Prostate gland (tissue), 2 donors: Measurements from ENCODE around the gene PEAR1. TPM values are rescaled to one million over a fixed set of nuclear protein-coding genes. Genes with fewer than 3 reads are reported as not detected.

Experiments
- DNase-seq: peaks from one replicate; pipeline ENCODE4 v3.0.0-alpha.2; 2019; ENCODE audit warnings: low spot score
- H3K27ac ChIP-seq, 2 donors: fragments of 200-600 bp; sonication (generic); 2 replicates each; pipeline ENCODE4 v1.5.1; 2017 to 2019
- H3K27me3 ChIP-seq: fragments of 200-600 bp; sonication (generic); replicated peaks from 2 replicates; pipeline ENCODE4 v1.5.1; 2019; ENCODE audit not compliant: insufficient read depth
- H3K36me3 ChIP-seq, 2 donors: fragments of 200-600 bp; sonication (generic); 1 replicate in 1 of 2; 2 replicates in 1 of 2; pipeline versions ENCODE4 v1.5.1 to v1.8.1; 2017 to 2019
- H3K4me1 ChIP-seq: fragments of 200-600 bp; sonication (generic); replicated peaks from 2 replicates; pipeline ENCODE4 v1.5.1; 2019
- H3K4me3 ChIP-seq, 2 donors: fragments of 200-600 bp; sonication (generic); 2 replicates each; pipeline ENCODE4 v1.5.1; 2017 to 2019
- H3K9me3 ChIP-seq: fragments of 200-600 bp; sonication (generic); 2 replicates; pipeline ENCODE4 v1.5.1; 2017
- CTCF ChIP-seq, 4 experiments: fragments of 200-600 bp in 2 of 4; fragments of 450-650 bp in 2 of 4; sonication (generic) in 2 of 4; IDR thresholded peaks; 1 replicate in 3 of 4; 2 replicates in 1 of 4; pipeline ENCODE4 v1.5.1; 2016 to 2019; ENCODE audit warnings: antibody characterized with exemption in 4 of 4, mild to moderate bottlenecking in 2 of 4, moderate library complexity in 2 of 4
- POLR2A ChIP-seq: fragments of 450-650 bp; IDR thresholded peaks from one replicate; pipeline ENCODE4 v1.6.1; 2016; ENCODE audit warnings: antibody characterized with exemption, mild to moderate bottlenecking
- POLR2AphosphoS5 ChIP-seq: sonication (generic); formaldehyde crosslinking; IDR thresholded peaks from one replicate; pipeline ENCODE4 v1.6.1; 2017; ENCODE audit warnings: antibody characterized with exemption
- WGBS: methylation state at CpG from one replicate; pipeline ENCODE4 v1.1.5; 2018; 5-methylcytosine and 5-hydroxymethylcytosine counted together
- intact Hi-C: fragments of 100-400 bp; cut with DNase I; formaldehyde crosslinking; loops from one replicate; pipeline ENCODE4 v1.14.2; 2022
- total RNA-seq, 2 donors: library from RNA; depleted of rRNA; stranded (reverse); fragments of >200 nt; gene quantifications; one replicate each; pipeline ENCODE4 v1.1.0, GENCODE V29; 2016

The PEAR1 gene
- total RNA-seq, 2 donors from 2014 or later = 3.6 to 20.0 TPM

- H3K9me3 ChIP-seq = no peaks in the 10 kb centered on the region
- WGBS = 49% methylated on average over 5 of the region's 5 CpGs
- H3K4me1 ChIP-seq = peaks cover 3% of the 10 kb centered on the region
- H3K4me3 ChIP-seq = peak overlapping the region; percentile 16 to 23
- intact Hi-C loops = no loop called here
- no peak for TF ChIP-seq POLR2A
- no peak for TF ChIP-seq POLR2AphosphoS5
- TF ChIP-seq CTCF (IDR thresholded peaks at IDR 0.05) = no peak
- peak overlapping the region; percentile 64 to 75 for H3K27ac ChIP-seq
- H3K36me3 ChIP-seq = no peaks in the 10 kb centered on the region
- no peak for DNase-seq
- H3K27me3 ChIP-seq = peaks cover 2% of the 10 kb centered on the region
Observed at GRCh38 chr1:156894001-156894400, 483 bp downstream of the PEAR1 start.

DNA sequence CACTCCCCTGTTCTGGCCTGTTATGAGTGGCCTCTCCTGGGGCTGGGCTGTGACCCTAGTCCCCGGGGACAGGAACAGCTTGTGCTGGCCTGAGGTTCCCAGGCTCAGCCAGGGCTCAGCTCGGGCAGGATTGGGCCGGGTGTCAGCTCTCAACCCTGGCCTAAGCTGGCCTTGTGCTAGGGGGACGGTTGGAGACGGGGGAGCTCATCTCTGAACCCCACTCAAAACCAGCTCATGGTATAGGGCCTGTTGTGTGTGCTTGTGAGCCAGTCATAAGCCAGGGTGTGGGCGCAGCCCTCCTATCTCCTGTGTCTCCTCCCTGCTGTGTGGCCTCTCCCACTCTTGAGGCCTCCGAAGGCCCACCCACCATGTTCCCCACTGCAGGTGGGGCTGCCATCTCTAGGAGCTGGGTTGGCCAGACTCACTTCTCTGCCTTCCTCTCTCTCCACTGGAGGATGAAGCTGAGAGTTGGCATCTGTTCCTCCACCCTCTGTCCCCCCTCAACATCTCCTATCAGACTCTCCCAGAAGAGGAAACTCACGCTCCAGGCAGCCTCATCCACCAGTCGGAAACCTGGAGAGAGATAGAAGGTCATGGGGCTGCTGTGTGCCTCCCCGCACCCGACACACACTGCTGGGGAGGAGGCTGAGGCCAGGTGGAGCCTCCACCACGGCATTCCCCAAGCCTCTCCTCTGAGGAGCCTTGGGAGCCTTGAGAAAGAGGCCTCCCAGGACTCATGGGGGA lies 1.4 kb downstream of the PEAR1 start:
- H3K9me3 ChIP-seq = no peaks in the 10 kb centered on the region
- no peak for DNase-seq
- intact Hi-C loops = no loop called here
- H3K36me3 ChIP-seq = no peaks in the 10 kb centered on the region
- TF ChIP-seq POLR2A (no peak), POLR2AphosphoS5 (no peak), CTCF (IDR thresholded peaks at IDR 0.05) (no peak)
- WGBS = 74% methylated on average over 12 of the region's 12 CpGs
- peaks cover 3% of the 10 kb centered on the region for H3K4me1 ChIP-seq
- peaks cover 2% of the 10 kb centered on the region for H3K27me3 ChIP-seq
- H3K27ac ChIP-seq = peak overlapping the region; percentile 64 to 75
- no peak overlapping the region for H3K4me3 ChIP-seq

GRCh38 chr1:156895455-156895812 lies 1.9 kb downstream of the PEAR1 start:
- Histone ChIP-seq H3K36me3 (no peaks in the 10 kb centered on the region), H3K27me3 (peaks cover 6% of the 10 kb centered on the region), H3K9me3 (no peaks in the 10 kb centered on the region), H3K27ac (peak overlapping the region; percentile 64 to 75), H3K4me3 (no peak overlapping the region), H3K4me1 (peaks cover 3% of the 10 kb centered on the region)
- DNase-seq = no peak
- intact Hi-C loops = no loop called here
- TF ChIP-seq CTCF (IDR thresholded peaks at IDR 0.05) (no peak), POLR2AphosphoS5 (no peak), POLR2A (no peak)
- 80% methylated on average over 4 of the region's 4 CpGs for WGBS

- no peak overlapping the region for H3K27ac ChIP-seq
- TF ChIP-seq POLR2AphosphoS5 = no peak
- no peak for TF ChIP-seq POLR2A
- TF ChIP-seq CTCF (IDR thresholded peaks at IDR 0.05) = no peak
- no peaks in the 10 kb centered on the region for H3K9me3 ChIP-seq
- WGBS = 83% methylated on average over 6 of the region's 6 CpGs
- no peak for DNase-seq
- peaks cover 3% of the 10 kb centered on the region for H3K4me1 ChIP-seq
- intact Hi-C loops = no loop called here
- no peaks in the 10 kb centered on the region for H3K36me3 ChIP-seq
- H3K27me3 ChIP-seq = peaks cover 6% of the 10 kb centered on the region
- no peak overlapping the region for H3K4me3 ChIP-seq
Observed at GRCh38 chr1:156895927-156896326, 2.4 kb downstream of the PEAR1 start.

GRCh38 chr1:156896490-156897033 lies 3.0 kb downstream of the PEAR1 start:
- no peak for TF ChIP-seq POLR2AphosphoS5
- no peak for TF ChIP-seq POLR2A
- TF ChIP-seq CTCF (IDR thresholded peaks at IDR 0.05) = no peak
- Histone ChIP-seq H3K9me3 (no peaks in the 10 kb centered on the region), H3K36me3 (no peaks in the 10 kb centered on the region), H3K4me3 (no peak overlapping the region), H3K27me3 (peaks cover 6% of the 10 kb centered on the region), H3K27ac (no peak overlapping the region), H3K4me1 (peaks cover 3% of the 10 kb centered on the region)
- DNase-seq = no peak
- intact Hi-C loops = no loop called here
- WGBS = 84% methylated on average over 16 of the region's 16 CpGs
